Measurements from ENCODE around the gene DNAJC3.

Gene DNAJC3

GRCh38 chr13:95793018-95793555, 116.1 kb downstream of the DNAJC3 start:
- TF ChIP-seq SUZ12 (IDR thresholded peaks at IDR 0.05; ENCODE audit: extremely low read depth, insufficient read depth, insufficient read length) (no peak), ZNF274 (IDR thresholded peaks at IDR 0.05; ENCODE audit: low read depth, low read length) (no peak), YY1 (IDR thresholded peaks at IDR 0.05; ENCODE audit: insufficient read depth, insufficient read length) (no peak)

GRCh38 chr13:95793781-95794180, 116.8 kb downstream of the DNAJC3 start:
- Histone ChIP-seq H3K4me3 (ENCODE audit: insufficient read length, low read depth) (no peak overlapping the region), H3K36me3 (ENCODE audit: insufficient read depth, insufficient read length, low read length) (peaks cover 23% of the 10 kb centered on the region), H3K27me3 (ENCODE audit: insufficient read depth, insufficient read length) (no peaks in the 10 kb centered on the region), H3K4me1 (ENCODE audit: insufficient read depth, insufficient read length) (no peaks in the 10 kb centered on the region), H3K9ac (ENCODE audit: insufficient read length, low read depth) (no peak overlapping the region), H3K9me3 (ENCODE audit: insufficient read depth, low read length) (no peaks in the 10 kb centered on the region)
- no peak for DNase-seq (ENCODE audit: low read depth, low spot score)
- TF ChIP-seq SUZ12 (IDR thresholded peaks at IDR 0.05; ENCODE audit: extremely low read depth, insufficient read depth, insufficient read length) = no peak

More at GRCh38 chr13:95793018-95793555, 116.1 kb downstream of the DNAJC3 start:
- H3K9ac ChIP-seq (ENCODE audit: insufficient read length, low read depth) = no peak overlapping the region
- DNase-seq (ENCODE audit: low read depth, low spot score) = no peak
- H3K27me3 ChIP-seq (ENCODE audit: insufficient read depth, insufficient read length) = no peaks in the 10 kb centered on the region
- no peak overlapping the region for H3K4me3 ChIP-seq (ENCODE audit: insufficient read length, low read depth)
- no peaks in the 10 kb centered on the region for H3K4me1 ChIP-seq (ENCODE audit: insufficient read depth, insufficient read length)
- H3K9me3 ChIP-seq (ENCODE audit: insufficient read depth, low read length) = no peaks in the 10 kb centered on the region
- H3K36me3 ChIP-seq (ENCODE audit: insufficient read depth, insufficient read length, low read length) = peaks cover 27% of the 10 kb centered on the region

GRCh38 chr13:95797016-95797415, 120.1 kb downstream of the DNAJC3 start:
- Histone ChIP-seq H3K27me3 (ENCODE audit: insufficient read depth, insufficient read length) (no peaks in the 10 kb centered on the region), H3K4me1 (ENCODE audit: insufficient read depth, insufficient read length) (no peaks in the 10 kb centered on the region), H3K9me3 (ENCODE audit: insufficient read depth, low read length) (no peaks in the 10 kb centered on the region), H3K9ac (ENCODE audit: insufficient read length, low read depth) (no peak overlapping the region), H3K4me3 (ENCODE audit: insufficient read length, low read depth) (no peak overlapping the region), H3K36me3 (ENCODE audit: insufficient read depth, insufficient read length, low read length) (peaks cover 10% of the 10 kb centered on the region)
- TF ChIP-seq YY1 (IDR thresholded peaks at IDR 0.05; ENCODE audit: insufficient read depth, insufficient read length) (no peak), SUZ12 (IDR thresholded peaks at IDR 0.05; ENCODE audit: extremely low read depth, insufficient read depth, insufficient read length) (no peak), ZNF274 (IDR thresholded peaks at IDR 0.05; ENCODE audit: low read depth, low read length) (no peak)
- DNase-seq (ENCODE audit: low read depth, low spot score) = no peak

- TF ChIP-seq SUZ12 (IDR thresholded peaks at IDR 0.05; ENCODE audit: extremely low read depth, insufficient read depth, insufficient read length) (no peak), ZNF274 (IDR thresholded peaks at IDR 0.05; ENCODE audit: low read depth, low read length) (no peak), YY1 (IDR thresholded peaks at IDR 0.05; ENCODE audit: insufficient read depth, insufficient read length) (no peak)
Observed at GRCh38 chr13:95800436-95800835, 123.5 kb downstream of the DNAJC3 start.

GRCh38 chr13:95801825-95802224, 124.9 kb downstream of the DNAJC3 start:
- no peaks in the 10 kb centered on the region for H3K9me3 ChIP-seq (ENCODE audit: insufficient read depth, low read length)
- no peak for TF ChIP-seq YY1 (IDR thresholded peaks at IDR 0.05; ENCODE audit: insufficient read depth, insufficient read length)
- no peak overlapping the region for H3K9ac ChIP-seq (ENCODE audit: insufficient read length, low read depth)
- no peaks in the 10 kb centered on the region for H3K27me3 ChIP-seq (ENCODE audit: insufficient read depth, insufficient read length)
- no peak for DNase-seq (ENCODE audit: low read depth, low spot score)
- no peaks in the 10 kb centered on the region for H3K4me1 ChIP-seq (ENCODE audit: insufficient read depth, insufficient read length)
- no peaks in the 10 kb centered on the region for H3K36me3 ChIP-seq (ENCODE audit: insufficient read depth, insufficient read length, low read length)
- H3K4me3 ChIP-seq (ENCODE audit: insufficient read length, low read depth) = no peak overlapping the region

More at GRCh38 chr13:95800436-95800835, 123.5 kb downstream of the DNAJC3 start:
- no peak overlapping the region for H3K9ac ChIP-seq (ENCODE audit: insufficient read length, low read depth)
- H3K4me3 ChIP-seq (ENCODE audit: insufficient read length, low read depth) = no peak overlapping the region
- H3K27me3 ChIP-seq (ENCODE audit: insufficient read depth, insufficient read length) = no peaks in the 10 kb centered on the region
- DNase-seq (ENCODE audit: low read depth, low spot score) = no peak
- no peaks in the 10 kb centered on the region for H3K4me1 ChIP-seq (ENCODE audit: insufficient read depth, insufficient read length)
- H3K9me3 ChIP-seq (ENCODE audit: insufficient read depth, low read length) = no peaks in the 10 kb centered on the region
- no peaks in the 10 kb centered on the region for H3K36me3 ChIP-seq (ENCODE audit: insufficient read depth, insufficient read length, low read length)

GRCh38 chr13:95805921-95806320, 129.0 kb downstream of the DNAJC3 start:
- Histone ChIP-seq H3K9ac (ENCODE audit: insufficient read length, low read depth) (no peak overlapping the region), H3K4me1 (ENCODE audit: insufficient read depth, insufficient read length) (no peaks in the 10 kb centered on the region), H3K36me3 (ENCODE audit: insufficient read depth, insufficient read length, low read length) (no peaks in the 10 kb centered on the region), H3K9me3 (ENCODE audit: insufficient read depth, low read length) (no peaks in the 10 kb centered on the region), H3K27me3 (ENCODE audit: insufficient read depth, insufficient read length) (no peaks in the 10 kb centered on the region), H3K4me3 (ENCODE audit: insufficient read length, low read depth) (no peak overlapping the region)
- no peak for DNase-seq (ENCODE audit: low read depth, low spot score)
- TF ChIP-seq YY1 (IDR thresholded peaks at IDR 0.05; ENCODE audit: insufficient read depth, insufficient read length) (no peak), SUZ12 (IDR thresholded peaks at IDR 0.05; ENCODE audit: extremely low read depth, insufficient read depth, insufficient read length) (no peak), ZNF274 (IDR thresholded peaks at IDR 0.05; ENCODE audit: low read depth, low read length) (no peak)

GRCh38 chr13:95809429-95809828, 132.5 kb downstream of the DNAJC3 start:
- no peaks in the 10 kb centered on the region for H3K9me3 ChIP-seq (ENCODE audit: insufficient read depth, low read length)
- DNase-seq (ENCODE audit: low read depth, low spot score) = no peak
- H3K9ac ChIP-seq (ENCODE audit: insufficient read length, low read depth) = no peak overlapping the region
- no peak overlapping the region for H3K4me3 ChIP-seq (ENCODE audit: insufficient read length, low read depth)
- no peak for TF ChIP-seq ZNF274 (IDR thresholded peaks at IDR 0.05; ENCODE audit: low read depth, low read length)
- TF ChIP-seq SUZ12 (IDR thresholded peaks at IDR 0.05; ENCODE audit: extremely low read depth, insufficient read depth, insufficient read length) = no peak
- no peak for TF ChIP-seq YY1 (IDR thresholded peaks at IDR 0.05; ENCODE audit: insufficient read depth, insufficient read length)
- H3K36me3 ChIP-seq (ENCODE audit: insufficient read depth, insufficient read length, low read length) = no peaks in the 10 kb centered on the region
- H3K4me1 ChIP-seq (ENCODE audit: insufficient read depth, insufficient read length) = no peaks in the 10 kb centered on the region
- no peaks in the 10 kb centered on the region for H3K27me3 ChIP-seq (ENCODE audit: insufficient read depth, insufficient read length)

GRCh38 chr13:95813139-95813538, 136.2 kb downstream of the DNAJC3 start:
- TF ChIP-seq YY1 (IDR thresholded peaks at IDR 0.05; ENCODE audit: insufficient read depth, insufficient read length) = no peak
- TF ChIP-seq SUZ12 (IDR thresholded peaks at IDR 0.05; ENCODE audit: extremely low read depth, insufficient read depth, insufficient read length) = no peak
- TF ChIP-seq ZNF274 (IDR thresholded peaks at IDR 0.05; ENCODE audit: low read depth, low read length) = no peak

More at GRCh38 chr13:95813139-95813538, 136.2 kb downstream of the DNAJC3 start:
- Histone ChIP-seq H3K9me3 (ENCODE audit: insufficient read depth, low read length) (no peaks in the 10 kb centered on the region), H3K4me3 (ENCODE audit: insufficient read length, low read depth) (no peak overlapping the region), H3K4me1 (ENCODE audit: insufficient read depth, insufficient read length) (no peaks in the 10 kb centered on the region), H3K9ac (ENCODE audit: insufficient read length, low read depth) (no peak overlapping the region), H3K27me3 (ENCODE audit: insufficient read depth, insufficient read length) (no peaks in the 10 kb centered on the region), H3K36me3 (ENCODE audit: insufficient read depth, insufficient read length, low read length) (no peaks in the 10 kb centered on the region)
- no peak for DNase-seq (ENCODE audit: low read depth, low spot score)
